Activated CD8-positive, alpha-beta memory T cell treated with anti-CD3 and anti-CD28 coated beads, Interleukin-2, amount 50 U/mL, for 48 hours (primary cell): ENCODE measurements around the gene CSMD2.
A peak's percentile ranks its signal among the peaks of the same experiment; 100 is the strongest.
"Not testable (repeated sequence)": the region's sequence is repeated elsewhere in the genome, so short reads cannot be mapped to it uniquely, and the experiment has no call there.

ENCODE experiments used
- DNase-seq: peaks from one replicate; pipeline ENCODE4 v3.0.0-alpha.2; 2020

CSMD2 gene

DNA sequence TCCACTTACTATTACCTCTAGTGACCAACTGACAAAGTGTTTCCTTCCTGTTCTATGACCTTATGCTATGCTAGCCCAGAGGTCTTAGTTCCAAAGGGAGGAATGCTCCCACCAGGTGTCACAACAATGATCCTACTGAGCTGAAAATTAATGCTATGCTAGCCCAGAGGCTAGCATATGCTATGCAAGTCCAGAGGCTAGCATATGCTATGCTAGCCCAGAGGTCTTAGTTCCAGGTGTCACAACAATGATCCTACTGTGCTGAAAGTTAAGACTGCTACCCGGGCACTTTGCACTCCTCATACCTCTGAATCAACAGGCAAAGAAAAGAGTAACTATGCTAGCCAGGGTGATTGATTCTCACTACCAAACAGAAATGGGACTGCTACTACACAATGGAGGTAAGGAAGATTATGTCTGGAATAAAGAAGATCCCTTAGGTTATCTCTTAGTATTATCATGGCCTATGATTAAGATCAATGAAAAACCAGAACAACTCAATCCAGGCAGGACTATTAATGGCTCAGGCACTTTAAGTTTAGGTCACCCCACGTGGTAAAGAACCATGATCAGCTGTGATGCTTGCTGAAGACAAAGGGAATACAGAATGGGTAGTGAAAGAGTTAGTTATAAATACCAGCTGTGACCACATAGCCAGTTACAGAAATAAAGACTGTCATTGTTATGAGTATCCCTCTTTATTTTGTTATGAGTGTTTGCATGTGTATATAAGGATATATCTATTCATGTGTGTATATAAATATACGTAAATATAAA lies 114.1 kb downstream of the CSMD2 start:
- DNase-seq = no peak

DNA sequence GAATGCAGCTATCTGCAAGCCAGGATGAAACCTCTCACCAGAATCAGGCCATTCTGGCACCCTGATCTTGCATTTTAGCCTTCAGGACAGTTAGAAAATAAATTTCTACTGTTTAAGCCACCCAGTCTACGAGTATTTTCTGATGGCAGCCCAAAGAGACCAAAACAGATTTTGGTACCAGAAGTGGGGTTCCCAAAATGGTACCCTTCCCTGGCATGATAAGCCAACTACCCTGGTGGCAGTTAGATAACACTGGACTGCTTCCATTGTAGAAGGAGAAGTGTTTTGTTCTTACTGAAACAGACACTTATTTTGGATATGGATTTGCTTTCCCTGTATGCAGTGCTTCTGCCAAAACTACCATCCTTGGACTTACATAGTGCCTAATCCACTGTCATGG lies 115.0 kb downstream of the CSMD2 start:
- no peak for DNase-seq

DNA sequence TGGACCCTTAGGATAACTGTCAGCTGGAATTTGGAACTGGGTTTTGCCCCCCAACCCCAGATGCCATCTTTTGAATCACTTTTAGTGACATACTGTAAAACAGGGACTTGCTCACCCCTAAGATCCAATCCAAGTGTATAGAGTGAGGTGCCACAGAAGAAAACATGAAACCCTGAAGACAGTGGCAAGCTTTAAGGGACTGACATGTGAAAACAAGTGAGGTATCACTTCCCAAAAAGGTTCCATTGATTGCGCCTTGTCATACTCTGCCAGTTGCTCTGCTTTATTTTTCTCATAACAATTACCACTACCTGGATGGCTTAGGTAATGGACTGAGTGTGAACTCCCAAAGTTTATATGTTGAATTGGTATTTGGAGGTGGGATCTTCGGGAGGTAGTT lies 115.6 kb downstream of the CSMD2 start:
- no peak for DNase-seq

DNA sequence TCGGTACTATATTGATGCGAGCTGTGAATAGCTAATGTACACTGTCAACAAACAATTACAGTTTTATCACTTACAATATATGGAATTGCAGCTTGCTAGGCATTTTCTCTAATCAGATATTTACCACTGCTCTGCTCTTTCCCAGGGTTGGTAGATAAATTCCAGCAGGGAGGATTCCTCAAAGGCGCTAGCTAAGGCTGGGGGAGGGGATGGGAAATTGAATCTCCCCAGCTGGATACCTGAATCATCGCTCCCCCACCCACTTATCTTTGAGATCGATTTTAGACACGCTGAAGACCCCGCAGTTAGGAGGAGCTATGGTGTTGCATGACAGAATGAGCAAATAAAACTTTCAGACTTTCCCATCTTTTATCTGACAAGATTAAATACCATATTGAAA lies 127.2 kb downstream of the CSMD2 start:
- no peak for DNase-seq

DNA sequence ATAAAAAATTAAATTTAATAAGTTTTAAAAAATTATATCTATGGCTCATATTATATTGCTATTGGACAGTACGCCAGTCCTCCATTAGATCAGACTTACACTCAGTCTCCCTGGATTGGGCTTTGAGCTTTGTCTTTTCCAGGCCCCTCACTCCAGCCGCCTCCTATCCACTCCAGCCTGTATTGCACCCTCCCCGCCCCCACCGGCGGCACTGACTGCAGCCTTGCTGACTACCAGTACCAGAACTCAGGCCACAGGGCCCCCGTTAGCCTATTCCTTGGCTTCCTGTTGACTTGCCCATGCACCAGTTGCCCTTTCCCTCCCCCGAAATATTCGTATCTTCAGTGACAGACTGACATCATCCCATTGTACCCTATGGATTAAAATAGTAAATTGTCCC lies 127.9 kb downstream of the CSMD2 start:
- DNase-seq = no peak

DNA sequence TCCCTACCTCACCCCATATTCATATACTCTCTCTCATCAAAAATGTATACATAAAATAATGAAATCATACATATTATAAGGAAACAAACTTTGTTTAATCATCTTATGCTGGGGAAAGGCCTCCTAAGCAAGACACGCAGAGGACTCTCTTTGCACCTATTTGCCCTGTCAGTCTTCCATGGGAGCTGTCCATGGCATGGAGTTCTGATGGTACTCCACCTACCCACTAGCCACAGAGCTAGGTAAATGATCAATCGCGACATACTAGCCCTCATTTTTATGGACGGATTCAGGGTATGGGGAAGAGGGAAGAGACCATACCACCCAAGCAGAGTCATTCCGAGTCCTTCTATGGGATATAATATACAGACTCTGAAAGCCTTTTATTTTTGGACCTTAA lies 131.0 kb downstream of the CSMD2 start:
- no peak for DNase-seq

DNA sequence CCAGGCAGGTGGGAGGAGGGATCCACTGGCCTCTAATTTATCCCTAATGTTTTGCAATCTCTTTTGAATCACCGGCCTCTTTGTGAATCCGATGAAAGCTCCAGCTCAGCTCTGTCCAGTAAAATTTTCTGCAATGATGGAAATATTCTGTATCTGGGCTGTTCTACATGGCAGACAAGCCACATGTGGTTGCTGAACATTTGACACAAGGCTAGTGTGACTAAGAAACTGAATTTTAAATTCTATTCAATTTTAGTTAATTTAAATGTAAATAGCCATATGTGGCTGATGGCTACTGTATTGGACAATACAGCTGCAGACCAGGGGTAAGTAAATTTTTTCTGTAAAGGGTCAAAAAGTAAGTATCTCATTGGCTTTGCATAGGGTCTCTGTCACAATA lies 135.1 kb downstream of the CSMD2 start:
- no peak for DNase-seq

DNA sequence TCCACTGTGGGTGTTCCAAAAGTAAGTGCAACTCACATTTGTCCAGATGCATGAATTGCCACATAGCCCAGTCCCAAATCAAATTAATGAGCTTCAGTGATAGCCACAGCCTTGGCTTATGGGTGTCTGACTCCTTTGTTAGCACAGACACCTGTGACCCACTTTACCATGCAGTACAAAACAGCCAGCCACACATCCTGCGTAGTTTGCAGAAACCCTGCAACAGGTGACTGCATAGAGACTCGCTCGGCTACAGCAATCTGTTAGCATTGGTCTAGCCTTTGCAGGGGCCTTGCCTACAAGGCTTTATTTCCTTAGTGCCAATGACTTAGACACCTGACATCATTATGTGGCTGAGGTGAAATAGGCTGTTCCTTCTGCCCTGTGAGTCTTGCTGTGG lies 135.5 kb downstream of the CSMD2 start:
- DNase-seq = no peak

DNA sequence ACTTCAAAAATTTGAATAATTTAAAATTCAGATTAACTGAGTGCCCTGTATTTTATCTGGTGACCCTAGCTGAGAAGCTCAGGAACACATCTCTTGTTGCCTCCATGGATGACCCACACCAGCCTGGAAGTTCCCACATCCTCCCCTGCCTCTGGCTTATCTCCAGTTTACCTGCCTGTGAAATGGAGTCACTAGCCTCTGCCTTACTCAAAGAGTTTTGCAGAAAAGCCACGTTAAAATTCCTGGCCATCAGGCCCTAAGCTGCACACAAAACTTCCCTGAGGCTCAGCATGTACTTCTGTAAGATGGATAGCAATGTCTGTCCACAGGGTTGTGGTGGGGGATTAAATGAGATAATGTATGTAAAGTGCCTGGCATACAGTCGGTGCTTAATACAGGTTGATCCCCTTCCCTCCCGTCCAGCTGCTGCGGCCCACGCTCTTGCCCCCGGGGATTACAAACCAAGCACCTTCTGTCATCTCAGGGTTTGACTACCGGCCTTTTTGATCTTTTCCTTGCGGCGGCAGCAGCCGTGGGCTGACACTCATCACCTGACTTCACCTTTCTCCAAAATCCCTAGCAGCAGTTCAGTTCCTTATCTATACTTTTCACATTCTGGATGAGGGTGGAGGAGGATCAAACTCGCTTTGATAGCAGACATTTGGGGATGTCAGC lies 136.5 kb downstream of the CSMD2 start:
- no peak for DNase-seq

DNA sequence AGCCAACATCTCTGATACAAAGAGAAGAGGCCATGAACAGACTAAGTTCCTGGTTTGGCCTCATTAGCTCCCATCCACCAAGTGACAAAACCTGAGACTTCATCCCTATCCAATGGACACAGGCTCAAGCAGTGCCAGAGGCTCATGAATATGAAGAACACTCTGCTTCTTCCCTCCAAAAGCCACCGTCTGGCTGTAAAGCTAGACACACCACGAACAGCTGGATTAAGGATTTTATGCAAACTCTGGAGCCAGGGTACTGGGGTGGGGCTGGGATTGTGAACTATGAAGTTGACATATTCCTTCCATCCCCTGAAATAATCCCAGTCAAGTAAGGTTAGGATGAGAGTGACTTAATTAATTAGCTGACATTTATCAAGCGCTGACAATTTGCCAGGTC lies 139.4 kb downstream of the CSMD2 start:
- no peak for DNase-seq

DNA sequence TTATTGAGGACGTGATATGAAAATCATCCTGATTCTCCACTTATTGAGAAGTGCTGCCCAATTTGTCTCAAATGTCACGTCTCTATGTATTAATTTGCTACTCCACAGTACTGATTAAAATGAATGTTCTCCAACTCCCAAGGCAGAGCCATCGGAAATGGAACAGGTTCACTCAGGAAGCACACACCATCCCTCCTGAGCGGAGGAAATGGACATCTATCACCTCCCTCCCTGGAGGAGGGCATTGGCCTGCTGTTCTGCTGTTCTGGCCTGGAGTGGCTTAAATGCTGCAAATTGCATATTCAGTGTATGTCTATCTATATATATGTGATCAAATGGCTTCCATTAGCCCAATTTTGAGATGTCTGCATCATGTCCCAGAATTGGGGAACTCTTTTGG lies 140.5 kb downstream of the CSMD2 start:
- DNase-seq = no peak

DNA sequence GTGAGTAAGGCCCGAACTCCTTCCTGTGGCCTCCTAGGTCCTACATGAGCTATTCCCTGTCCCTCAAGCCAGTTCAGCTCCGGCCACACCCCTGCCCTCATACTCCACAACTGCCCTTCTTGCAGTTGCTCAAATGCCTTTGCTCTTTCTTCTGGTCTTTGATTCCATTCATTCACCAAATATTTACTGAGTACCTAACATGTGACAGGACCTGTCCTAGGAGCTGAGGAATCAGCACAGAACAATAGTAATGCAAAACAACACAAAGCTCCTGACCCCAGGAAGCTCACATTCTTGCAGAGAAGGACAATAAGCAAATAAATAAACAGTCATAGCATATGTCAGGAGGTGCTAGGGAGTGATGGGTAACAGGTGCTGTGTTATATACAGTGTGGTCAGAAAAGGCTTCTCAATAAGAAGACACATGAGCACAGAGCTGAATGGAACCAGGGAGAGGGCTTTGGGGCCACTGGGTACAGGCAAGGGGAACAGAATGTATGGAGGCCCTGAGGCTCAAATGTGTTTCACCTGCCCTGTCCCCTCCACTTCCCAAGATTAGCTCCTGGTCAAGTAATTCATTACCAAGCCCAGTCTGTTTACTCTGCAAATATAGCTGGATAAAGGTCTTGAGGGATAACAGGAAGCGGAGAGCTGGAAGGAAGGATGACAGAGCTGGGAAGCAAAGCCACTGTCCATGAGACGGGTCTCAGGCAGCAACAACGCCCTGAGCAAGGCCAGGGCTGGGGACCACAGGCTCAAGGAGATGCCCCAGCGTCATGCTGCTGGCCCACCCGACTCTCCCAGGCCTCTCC lies 145.1 kb downstream of the CSMD2 start:
- DNase-seq = no peak

DNA sequence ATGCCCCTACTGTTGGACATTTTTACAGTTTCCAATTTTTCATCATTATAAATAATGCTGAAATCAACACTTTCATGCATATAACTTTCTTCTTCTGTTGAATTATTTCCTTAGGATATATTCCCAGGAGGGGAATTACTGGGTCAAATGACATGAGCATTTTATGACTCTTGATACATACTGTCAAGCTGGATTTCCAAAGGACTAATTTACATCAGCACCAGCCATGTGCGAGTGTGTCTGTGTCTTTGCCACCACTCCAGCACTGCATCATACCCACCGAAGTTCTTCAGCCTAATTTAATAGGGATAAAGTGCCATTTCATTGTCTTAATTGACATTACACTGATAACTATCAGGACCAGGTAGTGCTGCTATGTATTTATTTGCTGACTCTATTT lies 146.7 kb downstream of the CSMD2 start:
- no peak for DNase-seq

DNA sequence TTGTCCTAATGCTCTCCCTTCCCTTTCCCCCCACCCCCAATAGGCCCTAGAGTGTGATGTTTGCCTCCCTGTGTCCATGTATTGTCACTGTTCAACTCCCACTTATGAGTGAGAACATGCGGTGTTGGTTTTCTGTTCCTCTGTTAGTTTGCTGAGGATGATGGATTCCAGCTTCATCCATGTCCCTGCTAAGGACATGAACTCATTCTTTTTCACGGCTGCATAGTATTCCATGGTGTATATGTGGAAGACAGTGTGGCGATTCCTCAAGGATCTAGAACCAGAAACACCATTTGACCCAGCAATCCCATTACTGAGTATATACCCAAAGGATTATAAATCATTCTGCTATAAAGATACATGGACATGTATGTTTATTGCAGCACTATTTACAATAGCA lies 148.7 kb downstream of the CSMD2 start:
- not testable (repeated sequence) for DNase-seq

DNA sequence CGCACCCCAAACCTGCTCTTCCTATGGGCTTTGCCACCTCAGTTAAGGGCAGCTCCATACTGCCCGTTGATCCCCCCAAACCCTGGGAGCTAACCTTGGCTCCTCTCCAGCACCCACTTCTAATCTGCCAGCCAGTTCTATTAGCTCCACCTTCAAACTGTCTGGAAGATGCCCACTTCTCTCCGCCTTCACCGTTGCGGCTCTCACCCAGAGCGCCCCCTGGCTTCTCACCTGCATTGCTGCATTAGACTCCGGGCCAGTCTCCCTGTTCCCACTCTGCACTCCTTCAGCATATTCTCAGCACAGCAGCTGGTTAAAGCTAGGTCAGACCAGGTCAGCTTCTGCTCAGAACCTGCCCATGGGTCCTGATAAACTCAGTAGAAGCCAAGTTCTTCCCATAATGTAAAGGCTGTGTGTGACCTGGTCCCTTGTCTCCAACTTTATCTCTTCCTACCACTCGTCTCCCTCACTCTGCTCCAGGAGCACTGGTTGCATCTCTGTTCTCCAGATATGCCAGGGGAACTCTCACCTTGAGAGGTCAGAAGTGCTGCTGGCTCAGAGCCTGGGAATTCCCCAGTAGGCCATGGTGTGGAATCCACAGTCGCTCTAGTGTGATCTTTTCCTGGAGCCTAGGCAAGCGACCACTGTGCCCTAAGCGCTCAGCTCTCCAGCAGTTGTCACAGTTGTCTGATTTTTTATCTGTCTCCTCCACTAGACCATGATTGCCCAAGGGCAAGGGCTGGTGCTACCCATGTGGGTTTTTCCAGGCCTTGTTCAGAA lies 150.9 kb downstream of the CSMD2 start:
- DNase-seq = peak; percentile 56

DNA sequence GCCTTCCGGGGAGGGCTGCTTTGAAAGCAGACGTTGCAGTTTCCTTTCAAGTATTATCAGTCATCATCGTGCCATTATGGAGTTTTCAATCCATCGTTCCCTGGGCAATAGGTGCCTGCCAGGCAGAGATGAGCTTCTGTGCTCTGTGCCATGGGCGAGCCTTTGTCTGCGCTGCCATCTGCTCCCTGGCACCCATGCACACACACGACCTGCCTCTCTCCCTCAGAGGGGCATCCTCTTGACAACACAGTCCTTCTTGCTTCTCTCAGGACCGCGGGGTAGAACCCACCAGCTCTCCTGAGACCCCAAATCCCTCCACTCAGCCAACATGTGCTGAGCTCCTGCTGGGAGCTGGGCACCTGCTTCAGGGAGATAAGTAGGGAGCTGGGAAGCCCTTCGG lies 151.9 kb downstream of the CSMD2 start:
- no peak for DNase-seq

DNA sequence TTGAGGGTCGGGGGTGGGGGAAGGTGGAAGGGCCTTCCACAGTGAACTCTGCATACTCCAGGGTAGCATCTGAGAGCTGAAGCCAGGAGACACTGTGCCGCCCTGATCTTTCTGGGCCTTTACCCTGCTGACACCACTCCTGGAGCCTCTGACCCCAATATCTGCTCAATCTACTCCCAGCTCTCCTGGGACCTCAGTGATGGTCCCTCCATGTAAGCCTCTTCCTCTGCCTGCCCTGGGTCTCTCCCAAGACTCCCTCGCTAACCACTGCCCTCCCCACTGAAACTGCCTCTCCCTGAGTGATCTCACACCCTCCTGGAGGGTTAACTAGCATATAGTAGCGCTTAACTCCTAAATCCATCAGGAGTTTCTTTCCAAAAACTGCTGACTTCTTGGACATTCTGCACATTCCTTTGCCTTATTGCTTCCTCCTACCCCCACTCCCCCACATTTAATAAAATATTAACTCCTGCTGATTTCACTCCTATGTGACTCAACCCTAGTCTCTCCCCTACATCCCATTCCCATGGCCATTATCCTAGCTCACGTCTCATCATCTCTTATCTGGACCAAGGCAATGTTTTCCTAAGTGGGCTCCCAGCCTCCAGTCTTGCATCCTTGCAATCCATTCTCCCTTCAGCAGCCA lies 155.6 kb downstream of the CSMD2 start:
- no peak for DNase-seq

DNA sequence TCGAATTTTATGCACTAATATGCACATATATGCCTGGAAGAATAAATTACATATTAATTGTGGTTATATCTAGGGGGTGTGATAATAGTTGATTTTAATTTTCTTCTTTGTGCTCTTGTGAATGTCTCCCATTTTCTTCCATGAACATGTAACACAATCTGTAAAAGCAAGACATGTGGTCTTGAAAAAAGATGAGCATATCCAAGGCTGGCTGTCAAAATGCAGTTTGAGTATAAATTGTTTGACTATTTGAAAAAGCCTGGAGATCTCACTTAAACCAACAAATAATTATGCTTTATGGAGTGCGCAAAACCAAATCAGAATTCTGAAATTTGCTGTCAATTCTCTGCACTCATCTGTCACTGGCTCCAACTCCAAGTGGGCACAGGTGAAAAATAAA lies 157.3 kb downstream of the CSMD2 start:
- DNase-seq = no peak

DNA sequence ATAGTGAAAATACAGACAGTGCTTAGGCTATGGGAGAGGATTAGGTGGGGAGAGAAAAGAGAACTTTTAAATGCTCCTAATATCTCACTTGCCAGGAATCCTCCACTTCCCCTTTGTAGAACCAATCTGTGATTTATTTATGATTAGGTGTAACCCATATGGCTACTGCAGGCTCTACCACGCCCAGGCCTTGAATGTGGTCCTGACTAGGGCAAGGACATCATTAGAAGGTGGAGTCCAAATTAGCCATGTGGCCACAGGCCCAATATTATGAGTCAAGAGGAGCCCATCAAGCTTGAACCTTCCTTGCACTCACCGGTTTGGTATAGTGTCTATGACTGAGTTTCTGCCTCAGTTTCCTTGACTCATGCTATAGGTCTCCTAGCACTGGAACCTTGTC lies 159.7 kb downstream of the CSMD2 start:
- DNase-seq = no peak

DNA sequence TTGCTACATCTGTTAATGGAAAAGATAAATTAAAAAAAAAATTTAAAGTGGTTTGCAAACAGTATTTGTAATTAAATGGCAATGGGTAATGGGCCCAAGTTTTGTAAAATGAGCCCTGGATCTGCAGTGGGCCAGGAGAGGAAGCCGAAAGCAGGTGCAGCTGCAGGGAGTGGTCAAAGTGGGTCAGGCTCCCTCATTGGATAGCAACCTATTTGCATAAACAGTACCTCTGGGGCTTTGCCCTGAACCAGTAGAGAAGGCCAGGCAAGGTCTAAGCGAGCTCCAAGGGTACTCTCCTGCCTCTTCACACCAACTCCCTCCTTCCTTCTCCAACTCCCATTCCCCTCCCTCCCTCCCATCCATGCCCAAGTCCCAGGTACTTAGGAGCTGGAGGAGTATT lies 162.2 kb downstream of the CSMD2 start:
- no peak for DNase-seq

DNA sequence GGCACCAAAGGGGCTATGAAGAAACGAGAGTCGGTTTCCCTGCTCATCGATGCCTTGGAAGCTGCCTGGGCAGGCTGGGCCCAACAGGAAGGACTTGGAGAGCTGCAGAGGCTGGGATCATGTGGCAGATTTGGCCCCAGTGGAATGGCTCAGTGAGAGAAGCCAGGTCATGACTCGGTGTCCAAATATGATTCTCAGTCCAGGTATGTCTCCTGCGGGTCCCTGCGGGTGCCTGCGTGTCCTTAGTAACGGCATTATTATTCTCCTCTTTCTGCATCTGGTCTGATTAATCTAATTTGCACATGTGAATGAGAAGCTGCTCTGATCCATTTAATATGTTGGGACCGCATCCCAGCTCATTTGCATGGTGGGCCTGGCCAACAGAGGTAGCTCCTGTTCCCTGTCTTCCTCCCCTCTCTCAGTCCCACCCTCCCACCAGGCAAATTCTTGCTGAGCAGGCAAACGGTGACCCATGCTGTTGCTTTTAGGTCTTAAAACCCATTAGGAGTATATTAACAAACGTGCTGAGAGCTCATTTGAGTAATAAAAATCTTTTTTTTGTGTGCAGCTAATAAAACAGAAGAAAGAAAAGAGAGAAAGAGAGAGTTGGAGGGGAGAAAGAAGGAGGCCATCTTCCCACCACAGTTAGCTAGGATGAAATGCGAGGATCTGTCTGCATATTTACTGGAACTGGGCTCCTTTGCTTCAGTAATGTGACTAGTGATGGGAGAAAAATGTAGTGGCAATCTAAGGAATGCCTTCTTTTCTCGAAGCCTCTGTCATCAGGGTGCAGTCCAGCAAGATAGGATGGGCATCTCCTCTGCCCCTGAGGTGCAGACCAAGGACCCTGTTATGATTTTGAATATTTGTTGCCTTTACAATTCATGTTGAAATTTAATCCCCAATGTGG lies 167.6 kb downstream of the CSMD2 start:
- no peak for DNase-seq

DNA sequence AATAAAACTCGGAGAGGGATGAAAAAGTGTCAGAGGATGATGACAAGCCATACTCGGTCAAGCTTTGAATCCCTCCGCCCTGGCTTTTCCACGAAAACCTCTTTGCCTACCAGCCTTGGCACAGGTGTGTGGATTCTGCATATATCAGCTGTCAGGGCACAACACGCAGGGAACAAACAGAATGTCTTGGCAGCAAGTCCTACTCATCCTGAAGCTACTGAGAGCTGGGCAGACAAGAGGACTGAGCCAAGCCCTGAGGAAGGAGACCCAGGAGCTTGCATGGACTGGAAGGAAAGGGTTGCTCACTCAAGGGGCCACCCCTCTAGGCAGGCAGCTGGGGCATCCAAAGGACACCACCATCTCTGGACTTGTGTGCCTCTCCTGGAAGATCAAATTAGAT lies 168.7 kb downstream of the CSMD2 start:
- DNase-seq = no peak
